Peyer's patch (tissue), 4 donors: ENCODE data around the gene MED20.

ENCODE experiments used
- CTCF ChIP-seq, 6 experiments: fragments of 450-650 bp in 4 of 6; fragments of 200-600 bp in 2 of 6; sonication (generic) in 1 of 6; IDR thresholded peaks; one replicate each; pipeline ENCODE4 v1.5.1; 2017 to 2019; ENCODE audit warnings: antibody characterized with exemption in 6 of 6, mild to moderate bottlenecking in 3 of 6, moderate library complexity in 1 of 6
- POLR2A ChIP-seq, 2 donors: fragments of 450-650 bp; IDR thresholded peaks; one replicate each; pipeline ENCODE4 v1.5.1; 2017; ENCODE audit warnings: antibody characterized with exemption in 2 of 2, mild to moderate bottlenecking in 2 of 2, moderate library complexity in 2 of 2

GRCh38 chr6:41872147-41872546, 48.8 kb downstream of the MED20 start:
- no peak for TF ChIP-seq POLR2A (IDR thresholded peaks at IDR 0.05)
- TF ChIP-seq CTCF (IDR thresholded peaks at IDR 0.05), result no peak
